Activated naive CD8-positive, alpha-beta T cell treated with anti-CD3 and anti-CD28 coated beads for 36 hours (primary cell): ENCODE data around the gene PRDX5. TPM values are rescaled to one million over a fixed set of nuclear protein-coding genes. Genes with fewer than 3 reads are reported as not detected.
A peak's percentile ranks its signal among the peaks of the same experiment; 100 is the strongest.
"Not testable (repeated sequence)": the region's sequence is repeated elsewhere in the genome, so short reads cannot be mapped to it uniquely, and the experiment has no call there.

Experiments used
- DNase-seq: peaks from one replicate; pipeline ENCODE4 v3.0.0; 2021
- H3K27ac Mint-ChIP-seq: one replicate; pipeline ENCODE4 v1.8.0; 2022; ENCODE audit warnings: mild to moderate bottlenecking, moderate library complexity, mixed read lengths
- H3K27me3 Mint-ChIP-seq: one replicate; pipeline ENCODE4 v1.8.0; 2022; ENCODE audit warnings: mild to moderate bottlenecking, mixed read lengths
- H3K36me3 Mint-ChIP-seq: one replicate; pipeline ENCODE4 v1.8.0; 2021; ENCODE audit warnings: mild to moderate bottlenecking, mixed read lengths
- H3K4me1 Mint-ChIP-seq: one replicate; pipeline ENCODE4 v1.8.0; 2021; ENCODE audit warnings: mixed read lengths
- H3K4me3 Mint-ChIP-seq: one replicate; pipeline ENCODE4 v1.8.0; 2022; ENCODE audit warnings: mild to moderate bottlenecking, moderate library complexity, mixed read lengths
- H3K9me3 Mint-ChIP-seq: one replicate; pipeline ENCODE4 v1.8.0; 2022; ENCODE audit warnings: mixed read lengths
- total RNA-seq, 2 experiments: library from RNA; stranded (reverse); gene quantifications; one replicate each; pipeline ENCODE4 v1.2.3, GENCODE V29; 2021

PRDX5 gene
- total RNA-seq, 2 experiments from 2014 or later = 111 to 116 TPM

DNA sequence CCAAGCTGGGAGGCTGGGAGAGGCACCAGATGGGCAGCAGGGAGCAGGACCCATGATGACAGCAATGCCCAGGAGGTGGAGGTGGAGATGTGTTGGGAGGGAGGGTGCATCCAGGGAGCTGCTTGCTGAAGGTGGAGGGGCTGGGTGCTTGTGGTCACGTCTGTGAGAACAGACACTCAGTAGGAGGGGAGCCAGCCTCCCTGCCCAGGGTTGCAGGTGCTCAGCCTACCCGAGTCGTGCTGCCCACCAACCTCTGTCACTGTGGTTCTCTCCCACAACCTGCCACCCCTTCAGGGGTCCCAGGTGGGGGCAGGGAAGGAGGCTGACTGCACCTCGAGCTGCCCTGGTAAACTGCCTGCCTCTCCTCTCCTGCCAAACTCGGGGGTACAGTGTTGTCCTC, 5.5 kb downstream of the PRDX5 start:
- Mint-ChIP-seq H3K27me3 (no peaks in the 10 kb centered on the region), H3K27ac (no peak overlapping the region), H3K36me3 (peaks cover 12% of the 10 kb centered on the region), H3K4me1 (peaks cover 23% of the 10 kb centered on the region), H3K9me3 (no peaks in the 10 kb centered on the region), H3K4me3 (no peak overlapping the region)
- DNase-seq = no peak

DNA sequence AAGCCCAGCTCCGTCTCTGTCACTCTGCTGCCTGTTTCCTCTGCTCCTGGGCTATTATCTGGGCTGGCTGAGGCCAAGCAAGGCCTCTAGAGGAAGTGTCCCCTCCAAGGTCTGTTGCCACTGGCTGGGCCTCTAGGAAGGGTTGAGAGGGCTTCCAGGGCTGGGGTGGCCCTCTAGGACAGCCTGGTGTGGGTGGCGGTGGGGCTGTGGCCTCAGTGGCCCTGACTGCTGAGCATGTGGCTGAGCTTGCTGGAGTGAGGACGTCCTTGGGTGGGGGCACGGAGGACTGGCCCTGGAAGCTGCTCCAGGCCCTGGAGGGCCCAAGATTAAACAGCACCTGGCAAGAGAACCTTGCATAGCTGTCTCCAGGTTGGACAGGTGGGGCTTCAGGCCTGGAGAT, 6.1 kb downstream of the PRDX5 start:
- not testable (repeated sequence) for H3K9me3 Mint-ChIP-seq, DNase-seq, H3K27ac Mint-ChIP-seq, H3K27me3 Mint-ChIP-seq, H3K4me3 Mint-ChIP-seq
- H3K36me3 Mint-ChIP-seq = peaks cover 11% of the 10 kb centered on the region
- H3K4me1 Mint-ChIP-seq = peaks cover 20% of the 10 kb centered on the region

DNA sequence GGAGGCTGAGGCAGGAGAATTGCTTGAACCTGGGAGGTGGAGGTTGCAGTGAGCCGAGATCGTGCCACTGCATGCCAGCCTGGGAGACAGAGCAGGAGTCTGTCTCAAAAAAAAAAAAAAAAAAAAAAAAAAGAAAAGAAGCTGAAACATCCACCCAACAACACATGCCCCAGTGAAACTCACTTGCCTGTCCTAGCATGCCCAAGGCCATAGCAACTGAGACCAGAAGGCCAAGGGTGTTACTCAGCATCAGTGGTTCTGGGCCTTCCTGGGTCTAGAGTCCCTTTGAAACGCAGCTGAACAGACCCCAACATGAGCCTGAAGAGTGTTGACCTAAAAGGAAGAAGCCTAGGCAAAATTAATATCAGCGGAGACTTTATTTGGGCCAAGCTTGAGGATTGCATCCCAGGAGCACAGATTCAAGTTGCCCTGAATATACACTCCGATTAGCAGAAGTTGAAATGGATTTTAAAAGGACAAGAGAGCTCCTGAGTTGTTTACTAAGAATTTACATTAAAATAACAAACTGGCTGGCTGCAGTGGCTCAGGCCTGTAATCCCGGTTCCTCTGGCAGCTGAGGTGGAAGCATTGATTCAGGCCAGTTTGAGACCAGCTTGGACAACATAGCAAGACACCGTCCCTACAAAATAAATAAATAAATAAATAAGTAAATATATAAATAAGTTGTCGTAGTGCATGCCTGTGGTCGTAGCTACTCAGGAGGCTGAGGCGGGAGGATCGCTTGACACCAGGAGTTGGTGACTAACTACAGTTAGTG, 7.0 kb downstream of the PRDX5 start:
- no peaks in the 10 kb centered on the region for H3K9me3 Mint-ChIP-seq
- no peak overlapping the region for H3K4me3 Mint-ChIP-seq
- DNase-seq = no peak
- H3K36me3 Mint-ChIP-seq = peaks cover 8% of the 10 kb centered on the region
- H3K4me1 Mint-ChIP-seq = peaks cover 12% of the 10 kb centered on the region
- H3K27ac Mint-ChIP-seq = no peak overlapping the region
- H3K27me3 Mint-ChIP-seq = no peaks in the 10 kb centered on the region

DNA sequence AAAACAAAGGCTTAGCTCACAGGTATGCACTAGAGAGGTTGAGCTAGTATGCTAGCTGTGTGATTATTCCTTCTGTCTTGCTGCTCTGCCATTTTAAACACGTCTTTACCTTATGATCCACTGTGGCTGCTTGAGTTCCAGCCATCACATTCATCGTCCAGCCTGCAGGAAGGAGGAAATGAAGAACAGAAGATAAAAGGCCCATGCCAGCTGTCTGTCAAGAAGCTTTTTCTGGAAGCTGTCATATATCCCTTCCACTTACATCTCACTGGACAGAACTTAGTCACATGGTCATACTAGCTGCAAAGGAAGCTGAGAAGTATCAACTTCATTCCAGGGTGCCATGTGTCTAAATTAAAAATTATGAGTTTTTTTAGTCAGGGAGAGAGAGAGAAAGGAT, 9.5 kb downstream of the PRDX5 start:
- no peaks in the 10 kb centered on the region for H3K36me3 Mint-ChIP-seq
- no peak for DNase-seq
- no peak overlapping the region for H3K27ac Mint-ChIP-seq
- peaks cover 6% of the 10 kb centered on the region for H3K4me1 Mint-ChIP-seq
- H3K4me3 Mint-ChIP-seq = no peak overlapping the region
- H3K9me3 Mint-ChIP-seq = no peaks in the 10 kb centered on the region
- H3K27me3 Mint-ChIP-seq = no peaks in the 10 kb centered on the region

DNA sequence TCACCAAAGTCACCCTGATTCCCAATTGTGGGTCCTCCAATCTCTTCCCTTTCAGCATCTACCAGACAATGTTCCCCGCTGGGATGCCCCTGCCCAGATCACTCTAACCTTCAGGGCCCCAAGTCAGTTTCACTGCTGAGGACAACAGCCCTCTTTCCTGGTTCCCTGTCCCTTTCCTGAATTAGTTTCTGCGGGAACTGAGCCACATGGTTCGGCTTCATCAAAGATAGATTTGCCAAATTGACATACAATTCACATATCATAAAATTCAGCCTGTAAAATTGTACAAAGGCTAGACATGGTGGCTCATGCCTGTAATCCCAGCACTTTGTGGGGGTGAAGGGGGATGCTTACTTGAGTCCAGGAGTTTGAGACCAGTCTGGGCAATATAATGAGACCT, 10.1 kb downstream of the PRDX5 start:
- peaks cover 6% of the 10 kb centered on the region for H3K4me1 Mint-ChIP-seq
- DNase-seq = no peak
- H3K4me3 Mint-ChIP-seq = no peak overlapping the region
- H3K27me3 Mint-ChIP-seq = no peaks in the 10 kb centered on the region
- H3K9me3 Mint-ChIP-seq = no peaks in the 10 kb centered on the region
- no peaks in the 10 kb centered on the region for H3K36me3 Mint-ChIP-seq
- H3K27ac Mint-ChIP-seq = no peak overlapping the region

DNA sequence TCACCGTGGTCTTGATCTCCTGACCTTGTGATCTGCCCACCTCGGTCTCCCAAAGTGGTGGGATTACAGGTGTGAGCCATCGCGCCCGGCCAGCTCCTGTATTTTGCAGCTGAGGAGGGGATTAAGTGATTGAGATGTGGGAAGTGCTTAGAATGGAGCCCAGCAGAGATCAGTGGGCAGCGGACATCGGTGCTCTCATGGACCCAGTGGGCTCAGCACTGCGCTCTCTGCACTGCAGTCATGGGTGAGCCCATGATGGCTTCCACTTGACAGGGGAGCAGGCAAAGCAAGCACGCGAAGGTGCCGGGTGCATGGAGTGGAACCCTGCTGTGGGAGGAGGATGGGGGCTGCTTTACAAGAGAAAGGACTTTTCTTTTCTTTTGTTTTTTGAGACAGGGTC, 13.0 kb downstream of the PRDX5 start:
- H3K27me3 Mint-ChIP-seq = no peaks in the 10 kb centered on the region
- H3K4me1 Mint-ChIP-seq = peaks cover 12% of the 10 kb centered on the region
- H3K36me3 Mint-ChIP-seq = peaks cover 2% of the 10 kb centered on the region
- no peak overlapping the region for H3K4me3 Mint-ChIP-seq
- no peaks in the 10 kb centered on the region for H3K9me3 Mint-ChIP-seq
- DNase-seq = no peak
- no peak overlapping the region for H3K27ac Mint-ChIP-seq

DNA sequence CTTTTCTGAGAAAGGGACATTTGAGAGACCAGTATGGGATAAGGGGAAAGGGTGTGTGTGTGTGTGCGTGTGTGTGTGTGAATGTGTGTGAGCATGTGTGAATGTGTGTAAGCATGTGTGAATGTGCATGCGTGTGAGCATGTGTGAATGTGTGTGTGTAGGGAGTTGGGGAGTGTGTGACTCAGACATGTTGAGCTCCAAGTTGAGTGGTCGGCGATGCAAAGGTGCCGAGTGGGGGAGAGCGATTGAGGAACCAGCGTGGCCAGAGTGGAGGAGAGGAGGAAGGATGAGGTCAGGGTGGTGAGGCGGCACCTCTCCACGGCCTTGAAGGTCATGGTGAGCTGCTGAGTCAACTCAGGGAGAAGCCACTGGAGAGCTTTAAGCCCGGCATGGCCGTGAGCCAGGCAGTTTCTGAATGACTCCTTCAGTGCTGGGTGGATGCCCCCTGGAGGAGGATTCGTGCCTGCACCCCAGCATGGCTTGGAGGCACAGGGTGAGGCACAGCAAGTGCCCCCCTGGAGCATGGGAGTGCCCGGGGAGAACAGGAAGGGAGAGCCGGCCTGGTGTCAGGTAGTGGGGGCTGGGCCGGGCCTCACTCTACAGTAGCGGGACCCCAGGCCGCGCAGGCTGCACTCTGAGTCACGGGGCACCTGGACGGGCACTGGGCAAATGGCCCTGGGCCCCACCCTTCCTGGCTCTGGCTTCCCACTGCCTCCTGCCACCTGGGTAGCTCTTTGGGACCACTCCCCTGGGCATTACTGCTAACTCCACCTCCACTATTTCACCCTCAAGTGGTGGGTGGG, 13.8 kb downstream of the PRDX5 start:
- Mint-ChIP-seq H3K4me1 (peaks cover 15% of the 10 kb centered on the region), H3K27ac (peak overlapping the region; percentile 9), H3K9me3 (no peaks in the 10 kb centered on the region), H3K27me3 (no peaks in the 10 kb centered on the region), H3K4me3 (no peak overlapping the region), H3K36me3 (peaks cover 2% of the 10 kb centered on the region)
- peak; percentile 82 for DNase-seq

DNA sequence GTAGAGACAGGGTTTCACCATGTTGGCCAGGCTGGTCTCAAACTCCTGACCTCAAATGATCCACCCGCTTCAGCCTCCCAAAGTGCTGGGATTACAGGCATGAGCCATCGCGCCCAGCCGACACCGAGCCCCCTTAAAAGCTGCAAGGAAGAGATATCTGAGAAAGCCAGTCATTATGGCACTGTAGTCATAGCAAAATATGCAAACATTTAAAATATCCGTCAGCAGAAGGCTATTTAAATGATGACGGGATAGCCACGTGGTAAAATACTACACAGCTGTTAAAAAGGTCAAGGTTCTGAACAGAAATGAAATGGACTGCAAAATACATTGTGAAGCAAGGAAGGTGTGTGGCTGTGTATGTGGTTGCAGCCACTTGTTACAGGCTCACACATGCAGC, 15.6 kb downstream of the PRDX5 start:
- peaks cover 2% of the 10 kb centered on the region for H3K36me3 Mint-ChIP-seq
- H3K27ac Mint-ChIP-seq = no peak overlapping the region
- peaks cover 17% of the 10 kb centered on the region for H3K4me1 Mint-ChIP-seq
- H3K27me3 Mint-ChIP-seq = no peaks in the 10 kb centered on the region
- H3K4me3 Mint-ChIP-seq = no peak overlapping the region
- H3K9me3 Mint-ChIP-seq = no peaks in the 10 kb centered on the region
- DNase-seq = no peak

DNA sequence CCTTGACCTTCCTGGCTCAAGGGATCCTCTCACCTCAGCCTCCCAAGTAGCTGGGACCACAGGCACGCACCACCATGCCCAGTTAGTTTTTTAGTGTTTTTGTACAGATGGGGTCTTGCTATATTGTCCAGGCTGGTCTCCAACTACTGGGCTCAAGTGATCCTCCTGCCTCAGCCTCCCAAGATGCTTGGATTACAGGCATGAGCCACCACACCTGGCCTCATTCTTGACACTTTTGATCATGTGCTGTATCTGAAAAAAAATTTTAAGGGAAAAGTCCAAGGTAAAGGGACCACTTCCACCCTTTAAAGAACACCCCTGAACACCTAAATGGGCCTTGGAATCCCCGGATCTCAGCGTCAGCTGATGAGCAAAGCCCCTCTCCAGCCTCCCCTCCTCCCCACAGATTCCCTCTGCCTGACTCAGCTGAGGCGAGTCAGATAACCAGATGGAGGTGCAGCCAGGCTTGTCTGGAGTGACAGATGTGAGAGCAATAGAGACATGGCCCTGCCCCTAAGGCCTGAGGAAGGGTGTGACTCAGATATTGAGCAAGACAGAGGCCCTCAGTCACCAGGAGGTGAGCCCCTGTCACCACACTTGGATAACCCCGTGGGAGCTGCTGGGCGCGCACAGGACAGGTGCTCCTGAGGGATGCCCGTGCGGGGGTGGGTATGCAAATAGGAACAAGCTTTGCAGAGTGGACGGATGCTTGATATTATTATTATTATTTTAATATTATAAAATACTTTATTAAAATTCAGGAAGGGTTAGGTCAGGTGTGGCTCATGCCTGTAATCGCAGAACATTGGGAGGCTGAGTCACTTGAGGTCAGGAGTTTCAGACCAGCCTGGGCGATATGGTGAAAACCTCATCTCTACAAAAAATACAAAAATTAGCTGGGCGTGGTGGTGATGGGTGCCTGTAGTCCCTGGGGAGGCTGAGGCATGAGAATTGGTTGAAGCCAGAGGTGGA, 17.1 kb downstream of the PRDX5 start:
- no peaks in the 10 kb centered on the region for H3K9me3 Mint-ChIP-seq
- H3K4me1 Mint-ChIP-seq = peaks cover 28% of the 10 kb centered on the region
- no peak overlapping the region for H3K27ac Mint-ChIP-seq
- peaks cover 2% of the 10 kb centered on the region for H3K36me3 Mint-ChIP-seq
- H3K27me3 Mint-ChIP-seq = no peaks in the 10 kb centered on the region
- peak; percentile 50 for DNase-seq
- H3K4me3 Mint-ChIP-seq = no peak overlapping the region

DNA sequence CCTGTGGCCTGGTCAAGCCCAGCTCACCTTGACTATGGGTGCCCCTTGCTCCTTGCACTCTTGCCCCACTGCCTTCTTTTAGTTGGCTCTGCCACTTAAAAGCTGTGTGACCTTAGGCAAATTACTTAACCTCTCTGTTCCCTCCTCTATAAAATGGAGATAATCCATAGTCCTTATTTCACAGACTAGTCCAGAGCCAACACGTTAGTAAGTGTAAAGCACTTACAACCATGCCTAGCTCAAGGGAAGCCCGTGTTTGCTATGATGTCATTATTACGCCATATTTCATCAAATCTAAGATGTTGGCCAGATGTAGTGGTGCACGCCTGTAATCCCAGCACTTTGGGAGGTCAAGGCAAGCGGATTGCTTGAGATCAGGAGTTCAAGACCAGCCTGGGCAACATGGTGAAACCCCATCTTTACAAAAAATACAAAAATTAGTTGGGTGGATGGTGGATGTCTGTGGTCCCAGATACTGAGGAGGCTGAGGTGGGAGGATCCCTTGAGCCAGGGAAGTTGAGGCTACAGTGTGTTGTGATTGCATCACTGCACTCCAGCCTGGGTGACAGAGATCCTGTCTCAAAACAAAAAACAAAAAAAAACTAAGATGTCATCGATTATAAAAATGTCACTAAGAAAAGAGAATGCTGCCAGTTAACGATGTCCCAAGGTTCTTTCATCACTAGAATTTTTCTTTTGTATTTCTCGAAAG, 19.8 kb downstream of the PRDX5 start:
- H3K9me3 Mint-ChIP-seq = no peaks in the 10 kb centered on the region
- H3K27me3 Mint-ChIP-seq = no peaks in the 10 kb centered on the region
- H3K4me1 Mint-ChIP-seq = peaks cover 31% of the 10 kb centered on the region
- no peak overlapping the region for H3K4me3 Mint-ChIP-seq
- peak overlapping the region; percentile 34 for H3K27ac Mint-ChIP-seq
- peaks cover 10% of the 10 kb centered on the region for H3K36me3 Mint-ChIP-seq
- no peak for DNase-seq

DNA sequence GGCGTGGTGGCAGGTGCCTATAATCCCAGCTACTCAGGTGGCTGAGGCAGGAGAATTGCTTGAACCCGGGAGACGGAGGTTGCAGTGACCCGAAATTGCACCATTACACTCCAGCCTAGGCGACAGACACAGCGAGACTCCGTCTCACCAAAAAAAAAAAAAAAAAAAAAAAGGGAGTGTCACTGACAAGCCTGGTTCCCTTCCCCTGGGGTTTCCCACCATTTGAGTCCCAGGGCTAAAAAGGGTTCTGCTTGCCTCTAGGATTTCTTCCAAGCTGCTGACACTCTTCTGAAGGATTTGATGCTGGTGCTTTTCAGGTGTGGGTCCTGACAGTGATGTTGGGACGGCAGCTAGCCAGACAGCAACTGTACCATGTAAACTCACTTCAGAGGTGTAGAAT, 20.8 kb downstream of the PRDX5 start:
- no peak for DNase-seq
- Mint-ChIP-seq H3K4me1 (peaks cover 31% of the 10 kb centered on the region), H3K9me3 (no peaks in the 10 kb centered on the region), H3K27ac (peak overlapping the region; percentile 90), H3K4me3 (peak overlapping the region; percentile 92), H3K36me3 (peaks cover 10% of the 10 kb centered on the region), H3K27me3 (no peaks in the 10 kb centered on the region)

DNA sequence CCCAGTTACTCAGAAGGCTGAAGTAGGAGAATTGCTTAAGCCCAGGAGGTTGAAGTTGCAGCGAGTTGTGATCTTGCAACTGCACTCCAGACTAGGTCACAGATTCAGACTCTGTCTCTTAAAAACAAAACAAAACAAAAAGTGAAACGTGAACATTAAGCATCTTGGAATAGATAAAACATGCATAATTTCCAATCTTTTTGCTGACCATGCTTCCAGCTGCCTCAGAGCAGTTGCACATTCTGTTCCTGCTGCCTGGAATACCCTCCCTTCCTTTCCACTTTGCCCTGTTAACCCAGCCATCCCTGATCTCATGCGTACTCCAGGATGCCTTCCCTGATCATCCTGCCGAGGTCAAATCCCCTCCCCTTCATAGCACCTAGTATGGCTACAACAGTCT, 21.4 kb downstream of the PRDX5 start:
- peak overlapping the region; percentile 90 for H3K27ac Mint-ChIP-seq
- peaks cover 10% of the 10 kb centered on the region for H3K36me3 Mint-ChIP-seq
- H3K27me3 Mint-ChIP-seq = no peaks in the 10 kb centered on the region
- DNase-seq = no peak
- H3K4me1 Mint-ChIP-seq = peaks cover 31% of the 10 kb centered on the region
- no peaks in the 10 kb centered on the region for H3K9me3 Mint-ChIP-seq
- peak overlapping the region; percentile 92 for H3K4me3 Mint-ChIP-seq

DNA sequence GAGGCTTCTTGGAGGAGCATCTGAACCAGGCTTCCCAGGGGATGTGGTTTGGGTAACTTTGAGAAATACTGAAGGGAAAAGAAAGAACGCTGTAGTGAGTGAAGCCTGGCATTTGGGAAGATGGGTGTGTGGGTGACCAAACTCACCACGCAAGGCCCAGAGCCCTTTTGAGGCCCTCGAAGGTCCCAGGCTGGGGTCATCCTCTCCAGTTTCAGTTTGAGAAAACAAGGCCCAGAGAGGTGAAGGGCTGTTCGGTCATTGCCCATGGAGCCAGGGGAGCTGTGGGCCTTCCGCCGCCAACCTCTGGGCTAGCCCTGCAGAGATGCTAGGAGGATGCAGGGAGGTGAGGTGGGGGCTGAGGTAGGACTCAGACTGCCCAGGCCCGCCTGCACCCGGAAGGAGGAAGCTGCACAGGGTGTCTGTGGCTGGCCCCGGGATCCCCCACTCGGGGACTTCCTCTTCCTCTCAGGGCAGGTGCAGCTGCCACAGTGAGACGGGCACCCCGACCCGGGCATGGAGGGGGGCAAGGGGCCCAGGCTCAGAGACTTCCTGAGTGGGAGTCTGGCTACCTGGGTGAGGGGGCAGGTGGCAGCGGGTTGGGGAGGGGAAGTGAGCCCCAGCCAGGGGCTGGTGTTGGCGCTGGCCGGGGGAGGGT, 22.0 kb downstream of the PRDX5 start, which contains the start of gene CCDC88B:
Gene CCDC88B (plus strand): TSS at position 451 of the 655 bp plus-strand sequence. CDS start 63 bp downstream, at position 514.
- Mint-ChIP-seq H3K27me3 (no peaks in the 10 kb centered on the region), H3K27ac (peak within 1 kb of the TSS; percentile 90), H3K9me3 (no peaks in the 10 kb centered on the region), H3K36me3 (peaks cover 10% of the 10 kb centered on the region), H3K4me1 (peaks cover 31% of the 10 kb centered on the region), H3K4me3 (peak within 1 kb of the TSS; percentile 92)
- DNase-seq = peak; percentile 88
